ENCODE data around the gene SNTA1. TPM values are rescaled to one million over a fixed set of nuclear protein-coding genes. Genes with fewer than 3 reads are reported as not detected.

Gene SNTA1
- polyA plus RNA-seq, 1 of the 3 experiments (the other 2 are of a cell fraction) = 11.2 TPM

GRCh38 chr20:33373735-33374605 lies 69.6 kb downstream of the SNTA1 start:
- Histone ChIP-seq H3K9ac (no peak overlapping the region), H3K4me3 (ENCODE audit: low read depth in 2 of 2, low read length in 1 of 2) (no peak overlapping the region), H2AFZ (ENCODE audit: low read depth) (no peak overlapping the region), H3K27ac (ENCODE audit: low read depth in 2 of 2, low read length in 1 of 2) (peak overlapping the region in 1 of 2 experiments; percentile 31; a peak in 1 of 4 replicates), H3K36me3 (replicated peaks in 1 of 2; ENCODE audit: control insufficient read depth in 1 of 2, insufficient read depth in 2 of 2, low read length in 1 of 2) (peaks cover 17 to 54% of the 10 kb centered on the region in 2 experiments), H4K20me1 (ENCODE audit: insufficient read depth) (no peaks in the 10 kb centered on the region), H3K4me2 (no peak overlapping the region), H3K9me2 (no peaks in the 10 kb centered on the region), H3F3A (replicated peaks; ENCODE audit: insufficient read depth) (peaks cover 12% of the 10 kb centered on the region), H3K27me3 (ENCODE audit: insufficient read depth) (no peaks in the 10 kb centered on the region), H3K4me1 (ENCODE audit: control insufficient read depth in 1 of 2, insufficient read depth in 2 of 2, low read depth in 1 of 2, low read length in 1 of 2) (no peaks in the 10 kb centered on the region; a peak in 1 of 4 replicates), H3K79me2 (ENCODE audit: insufficient read depth) (no peaks in the 10 kb centered on the region), H3K9me3 (no peaks in the 10 kb centered on the region)
- no peak for TF ChIP-seq CTCF (IDR thresholded peaks at IDR 0.05)
- no peak for TF ChIP-seq YY1 (IDR thresholded peaks at IDR 0.05; ENCODE audit: low read depth)
- no peak for TF ChIP-seq GATA2 (CRISPR knock-in tag; IDR thresholded peaks at IDR 0.05)
- TF ChIP-seq SMC3 (IDR thresholded peaks at IDR 0.05; ENCODE audit: low read depth, low read length) = no peak
- no peak for TF ChIP-seq RFX5 (IDR thresholded peaks at IDR 0.05; ENCODE audit: low read length)
- no peak for TF ChIP-seq SIN3A (IDR thresholded peaks at IDR 0.05; ENCODE audit: borderline replicate concordance, low read depth, low read length)
- TF ChIP-seq ZBTB33 (IDR thresholded peaks at IDR 0.05; ENCODE audit: borderline replicate concordance, low read depth) = no peak
- no peak for TF ChIP-seq NFIC (IDR thresholded peaks at IDR 0.05; ENCODE audit: borderline replicate concordance)
- TF ChIP-seq TAF1 (IDR thresholded peaks at IDR 0.05; ENCODE audit: borderline replicate concordance, low read depth, low read length) = no peak
- no peak for TF ChIP-seq TEAD4 (IDR thresholded peaks at IDR 0.05; ENCODE audit: borderline replicate concordance, insufficient read depth)
- no peak for TF ChIP-seq MEF2A (IDR thresholded peaks at IDR 0.05; ENCODE audit: borderline replicate concordance, low read depth)
- no peak for TF ChIP-seq FOXM1 (IDR thresholded peaks at IDR 0.05; ENCODE audit: low read depth)
- no peak for TF ChIP-seq RXRA (IDR thresholded peaks at IDR 0.05; ENCODE audit: borderline replicate concordance, low read depth)
- TF ChIP-seq GABPA (IDR thresholded peaks at IDR 0.05; ENCODE audit: low read depth) = no peak
- no peak for TF ChIP-seq MAX (IDR thresholded peaks at IDR 0.05; ENCODE audit: low read depth)
- no peak for TF ChIP-seq ELF1 (IDR thresholded peaks at IDR 0.05)
- no peak for TF ChIP-seq USF1 (IDR thresholded peaks at IDR 0.05; ENCODE audit: borderline replicate concordance, low read depth)
- TF ChIP-seq IRF3 (IDR thresholded peaks at IDR 0.05; ENCODE audit: low read depth, low read length) = no peak
- TF ChIP-seq JUND (IDR thresholded peaks at IDR 0.05) = no peak; the same call in 1 of the 2 replicates
- no peak for TF ChIP-seq RCOR1 (IDR thresholded peaks at IDR 0.05; ENCODE audit: low read length)
- no peak for DNase-seq
- ChIA-PET CTCF (interaction anchor here (1.7 kb wide), 1 partner anchor 22 kb away, joined by 6 read pairs; no protein-coding TSS in a partner anchor), POLR2A (no interaction called here)
- 71% methylated on average over 4 of the region's 4 CpGs for WGBS (ENCODE audit: low lambda C conversion rate)

All from SK-N-SH (cell line).